Measurements from ENCODE around the gene EFCAB11. TPM values are rescaled to one million over a fixed set of nuclear protein-coding genes. Genes with fewer than 3 reads are reported as not detected.

Gene EFCAB11
- total RNA-seq, 1 donor from 2014 or later = not detected

DNA sequence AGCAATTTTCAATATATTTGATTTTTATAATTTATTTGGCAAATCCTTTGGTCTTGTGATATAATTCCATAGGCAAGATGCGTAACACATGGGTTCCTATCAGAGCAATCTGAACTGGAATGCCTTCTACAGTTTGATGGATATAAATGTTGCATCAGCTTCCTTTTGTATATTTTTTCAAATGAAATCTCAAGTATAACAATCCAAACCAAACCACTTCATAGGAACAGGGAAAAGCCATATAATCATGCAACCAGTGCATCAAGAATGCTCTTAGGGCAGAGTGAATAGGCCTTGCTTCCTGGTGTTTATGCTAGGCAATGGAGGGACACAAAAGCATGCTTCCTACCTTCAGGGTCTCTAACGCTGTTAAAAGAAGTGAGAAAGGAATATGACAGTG is 34.5 kb downstream of the EFCAB11 start:
- no peak overlapping the region for H3K4me3 ChIP-seq
- intact Hi-C loops (cut with DNase I) = no loop called here
- TF ChIP-seq CTCF (IDR thresholded peaks at IDR 0.05) = no peak
- H3K4me1 ChIP-seq = no peaks in the 10 kb centered on the region
- DNase-seq (ENCODE audit: low spot score in 2 of 2) = no peak
- no peaks in the 10 kb centered on the region for H3K27me3 ChIP-seq
- no peaks in the 10 kb centered on the region for H3K36me3 ChIP-seq
- H3K27ac ChIP-seq = no peak overlapping the region
- no peaks in the 10 kb centered on the region for H3K9me3 ChIP-seq

GRCh38 chr14:89918721-89919120 is 35.8 kb downstream of the EFCAB11 start:
- H3K9me3 ChIP-seq = no peaks in the 10 kb centered on the region

DNA sequence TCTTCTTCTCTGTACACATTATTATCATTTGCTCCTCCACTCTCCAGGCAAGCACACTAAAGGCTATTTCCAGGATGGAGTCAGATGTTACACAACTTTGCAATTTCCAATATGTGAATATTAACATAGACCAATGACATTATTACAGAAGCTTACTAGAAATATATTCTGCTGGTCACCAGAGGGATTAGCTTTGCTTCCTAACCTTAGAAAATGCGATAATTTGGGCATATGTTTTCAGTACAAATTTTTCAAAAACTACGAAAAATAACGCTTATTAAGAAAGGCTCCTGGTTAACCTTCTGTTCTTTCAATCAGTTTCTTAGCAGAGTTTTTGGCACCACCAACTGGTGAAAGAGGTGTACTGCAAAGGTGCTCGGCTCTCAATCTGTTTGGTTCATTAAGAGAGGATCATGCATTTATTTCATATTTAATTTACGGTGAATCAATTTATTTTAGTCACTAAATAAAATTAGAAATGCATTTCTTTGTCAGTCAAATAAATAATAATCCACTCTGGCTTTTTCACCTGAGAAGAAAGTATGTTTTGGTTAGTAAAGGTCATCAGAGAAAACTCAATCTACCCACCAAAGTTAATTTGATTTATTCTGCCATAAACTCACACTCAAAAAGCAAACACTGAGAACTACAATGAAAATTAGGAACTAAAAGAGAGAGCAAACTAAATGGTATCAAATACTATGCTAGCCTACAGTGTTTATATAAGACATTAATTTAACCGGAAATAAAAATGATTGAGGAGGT is 39.2 kb downstream of the EFCAB11 start:
- DNase-seq (ENCODE audit: low spot score in 2 of 2) = peak in 1 of 2 donors; percentile 81
- intact Hi-C loops (cut with DNase I) = loop anchor here (1.0 to 10.0 kb wide), 2 partner anchors 700 to 888 kb away; no protein-coding TSS in a partner anchor
- H3K4me3 ChIP-seq = no peak overlapping the region
- peak; percentile 79 to 98 (median 95) for TF ChIP-seq CTCF (IDR thresholded peaks at IDR 0.05)
- no peak overlapping the region for H3K27ac ChIP-seq
- H3K4me1 ChIP-seq = peaks cover 0 to 23% of the 10 kb centered on the region in 2 donors
- no peaks in the 10 kb centered on the region for H3K9me3 ChIP-seq
- H3K27me3 ChIP-seq = no peaks in the 10 kb centered on the region
- H3K36me3 ChIP-seq = no peaks in the 10 kb centered on the region

More at GRCh38 chr14:89918721-89919120, 35.8 kb downstream of the EFCAB11 start:
- H3K36me3 ChIP-seq = no peaks in the 10 kb centered on the region
- no peaks in the 10 kb centered on the region for H3K4me1 ChIP-seq
- H3K4me3 ChIP-seq = no peak overlapping the region
- intact Hi-C loops (cut with DNase I) = loop anchor here (10.0 kb wide), 1 partner anchor 704 kb away; no protein-coding TSS in a partner anchor
- no peak for DNase-seq (ENCODE audit: low spot score in 2 of 2)
- no peak overlapping the region for H3K27ac ChIP-seq
- TF ChIP-seq CTCF (IDR thresholded peaks at IDR 0.05) = no peak
- no peaks in the 10 kb centered on the region for H3K27me3 ChIP-seq

DNA sequence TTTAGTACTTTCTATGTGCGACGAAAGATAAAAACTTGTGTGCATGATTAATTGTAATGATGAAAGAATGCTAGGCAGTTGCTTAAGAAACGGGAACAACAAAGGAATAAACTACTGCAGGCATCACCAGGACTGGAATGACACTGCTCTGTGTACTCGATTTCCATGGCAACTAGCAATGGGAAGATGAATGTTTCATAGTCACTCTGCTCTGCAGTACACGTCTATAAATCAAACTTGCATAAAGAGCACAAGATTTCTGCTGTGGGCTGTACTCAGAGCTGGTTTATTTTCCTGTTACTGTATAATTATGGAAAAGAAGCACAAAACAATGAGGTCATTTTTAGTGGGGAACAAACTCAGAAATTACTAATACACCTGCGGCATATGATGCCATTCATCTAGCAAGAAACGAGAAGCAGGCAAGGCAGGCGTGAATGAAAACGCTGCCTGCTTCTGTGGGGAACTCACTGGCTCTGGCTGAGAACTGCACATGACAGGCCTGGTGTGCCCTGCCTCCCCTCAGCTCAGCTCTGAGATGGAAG is 41.8 kb downstream of the EFCAB11 start:
- H3K27me3 ChIP-seq = no peaks in the 10 kb centered on the region
- intact Hi-C loops (cut with DNase I) = loop anchor here (5.0 to 10.0 kb wide), 8 partner anchors 65 to 870 kb away; partner anchors contain the start of gene FOXN3
- DNase-seq (ENCODE audit: low spot score in 2 of 2) = peak in 1 of 2 donors; percentile 72
- no peak overlapping the region for H3K4me3 ChIP-seq
- peaks cover 0 to 23% of the 10 kb centered on the region in 2 donors for H3K4me1 ChIP-seq
- H3K9me3 ChIP-seq = no peaks in the 10 kb centered on the region
- H3K36me3 ChIP-seq = no peaks in the 10 kb centered on the region
- peak overlapping the region in 1 of 2 donors; percentile 6 for H3K27ac ChIP-seq
- no peak for TF ChIP-seq CTCF (IDR thresholded peaks at IDR 0.05)

- no peaks in the 10 kb centered on the region for H3K27me3 ChIP-seq
- H3K27ac ChIP-seq = peak overlapping the region; percentile 37 to 48
- intact Hi-C loops (cut with DNase I) = loop anchor here (5.0 to 10.0 kb wide), 8 partner anchors 65 to 870 kb away; partner anchors contain the start of gene FOXN3
- H3K4me1 ChIP-seq = peaks cover 0 to 23% of the 10 kb centered on the region in 2 donors
- H3K36me3 ChIP-seq = no peaks in the 10 kb centered on the region
- H3K4me3 ChIP-seq = no peak overlapping the region
- no peak for TF ChIP-seq CTCF (IDR thresholded peaks at IDR 0.05)
- DNase-seq (ENCODE audit: low spot score in 2 of 2) = no peak
- H3K9me3 ChIP-seq = no peaks in the 10 kb centered on the region
These were observed 42.3 kb downstream of the EFCAB11 start for GRCh38 chr14:89912221-89912620.

Data from ascending aorta (tissue), 2 donors.